Thyroid gland (tissue), 4 donors: ENCODE results near the gene IPP.

Experiments
- POLR2A ChIP-seq, 2 donors: fragments of 450-650 bp; IDR thresholded peaks; one replicate each; pipeline ENCODE4 v1.6.1; 2017; ENCODE audit warnings: antibody characterized with exemption in 2 of 2, mild to moderate bottlenecking in 2 of 2, moderate library complexity in 1 of 2
- TF ChIP-seq, protein P1 (sequence below), 6 experiments: fragments of 200-600 bp in 3 of 6; fragments of 450-650 bp in 3 of 6; sonication (generic) in 3 of 6; IDR thresholded peaks; one replicate each; pipeline ENCODE4 v1.5.1; 2016 to 2019; ENCODE audit warnings: antibody characterized with exemption in 6 of 6, mild to moderate bottlenecking in 2 of 6, inconsistent platforms in 1 of 6, moderate library complexity in 1 of 6

DNA sequence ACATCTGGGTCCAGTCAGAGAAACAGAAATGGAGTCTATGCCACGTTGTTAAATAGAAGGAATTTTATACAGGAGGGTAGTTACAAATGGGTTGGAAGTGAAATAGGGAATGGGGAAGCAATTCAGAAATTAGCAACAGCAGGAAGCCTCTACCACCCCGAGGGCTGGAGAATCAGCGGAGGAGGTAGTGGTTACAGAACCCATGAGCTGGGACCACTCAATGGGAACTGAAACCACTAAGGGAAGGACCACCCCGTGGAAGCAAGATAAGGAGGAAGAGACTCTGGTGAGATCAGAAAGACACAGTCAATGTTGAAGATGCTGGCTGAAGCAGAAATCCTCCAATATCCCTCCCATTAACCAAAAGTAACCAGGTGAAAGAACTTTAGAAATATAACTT is 37.5 kb upstream of the IPP start:
- TF ChIP-seq, protein P1, sequence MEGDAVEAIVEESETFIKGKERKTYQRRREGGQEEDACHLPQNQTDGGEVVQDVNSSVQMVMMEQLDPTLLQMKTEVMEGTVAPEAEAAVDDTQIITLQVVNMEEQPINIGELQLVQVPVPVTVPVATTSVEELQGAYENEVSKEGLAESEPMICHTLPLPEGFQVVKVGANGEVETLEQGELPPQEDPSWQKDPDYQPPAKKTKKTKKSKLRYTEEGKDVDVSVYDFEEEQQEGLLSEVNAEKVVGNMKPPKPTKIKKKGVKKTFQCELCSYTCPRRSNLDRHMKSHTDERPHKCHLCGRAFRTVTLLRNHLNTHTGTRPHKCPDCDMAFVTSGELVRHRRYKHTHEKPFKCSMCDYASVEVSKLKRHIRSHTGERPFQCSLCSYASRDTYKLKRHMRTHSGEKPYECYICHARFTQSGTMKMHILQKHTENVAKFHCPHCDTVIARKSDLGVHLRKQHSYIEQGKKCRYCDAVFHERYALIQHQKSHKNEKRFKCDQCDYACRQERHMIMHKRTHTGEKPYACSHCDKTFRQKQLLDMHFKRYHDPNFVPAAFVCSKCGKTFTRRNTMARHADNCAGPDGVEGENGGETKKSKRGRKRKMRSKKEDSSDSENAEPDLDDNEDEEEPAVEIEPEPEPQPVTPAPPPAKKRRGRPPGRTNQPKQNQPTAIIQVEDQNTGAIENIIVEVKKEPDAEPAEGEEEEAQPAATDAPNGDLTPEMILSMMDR (IDR thresholded peaks at IDR 0.05): no peak
- no peak for TF ChIP-seq POLR2A (IDR thresholded peaks at IDR 0.05)
